ENCODE results near the gene FANCD2OS.
"Not testable (repeated sequence)": the region's sequence is repeated elsewhere in the genome, so short reads cannot be mapped to it uniquely, and the experiment has no call there.

Gene FANCD2OS

GRCh38 chr3:10091387-10091786 is 16.7 kb downstream of the FANCD2OS start:
- not testable (repeated sequence) for DNase-seq

GRCh38 chr3:10090774-10091173 is 17.3 kb downstream of the FANCD2OS start:
- DNase-seq, result not testable (repeated sequence)

GRCh38 chr3:10090179-10090578 is 17.9 kb downstream of the FANCD2OS start:
- no peak for DNase-seq

- DNase-seq, result no peak
Observed at GRCh38 chr3:10088256-10088655, 19.8 kb downstream of the FANCD2OS start.

DNA sequence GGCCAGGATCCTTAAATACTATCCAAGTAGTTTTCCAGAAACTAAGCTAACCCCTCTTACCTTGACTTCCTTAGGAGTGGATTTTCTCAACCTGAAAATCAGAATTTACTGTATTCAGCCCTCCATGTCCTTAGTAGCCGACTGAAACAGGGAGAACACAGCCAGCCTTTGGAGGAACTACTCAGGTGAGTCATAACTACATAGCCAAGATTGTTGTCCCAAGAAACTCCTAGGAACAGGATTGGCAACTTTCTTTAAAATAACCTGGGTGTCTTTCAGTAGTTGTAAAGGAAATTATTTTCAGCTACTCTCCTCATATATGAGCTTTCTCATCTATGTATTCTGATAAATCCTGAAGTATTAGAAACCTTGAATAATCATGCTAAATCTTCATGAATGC is 22.3 kb downstream of the FANCD2OS start:
- no peak for DNase-seq

DNA sequence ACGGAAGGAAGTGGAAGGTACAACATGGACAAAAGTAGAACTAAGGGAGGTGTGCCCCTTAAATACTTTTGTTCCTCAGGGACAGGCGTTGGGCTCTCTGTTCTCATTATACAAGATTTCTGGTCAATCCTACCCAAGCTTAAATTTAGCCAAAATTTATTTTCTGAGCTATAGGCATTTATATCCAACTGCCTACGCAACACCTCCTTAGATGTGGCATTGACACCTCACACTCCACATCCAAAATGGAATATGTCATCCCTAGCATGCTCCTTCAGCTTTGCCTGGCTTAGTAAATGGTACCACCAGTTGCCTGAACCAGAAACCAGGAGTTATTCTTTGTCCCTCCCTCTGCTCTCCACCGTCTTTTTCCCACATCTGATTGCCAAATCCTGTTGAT is 26.2 kb downstream of the FANCD2OS start:
- DNase-seq, result no peak

GRCh38 chr3:10074666-10075065 is 33.4 kb downstream of the FANCD2OS start:
- DNase-seq, result no peak

GRCh38 chr3:10070077-10070476 is 38.0 kb downstream of the FANCD2OS start:
- not testable (repeated sequence) for DNase-seq

- DNase-seq, result no peak
Observed at GRCh38 chr3:10055097-10055496, 53.0 kb downstream of the FANCD2OS start.
